ENCODE results near the gene GDNF.

GRCh38 chr5:37823433-37824152 is 16.2 kb downstream of the GDNF start:
- no peak for TF ChIP-seq POLR2A (IDR thresholded peaks at IDR 0.05)
- TF ChIP-seq CTCF (IDR thresholded peaks at IDR 0.05 in 8 of 11, conservative IDR thresholded peaks at IDR 0.05 in 3 of 11), result no peak

Measured in spleen (tissue), 7 donors.